ENCODE results near the gene TMEM179. TPM values are rescaled to one million over a fixed set of nuclear protein-coding genes. Genes with fewer than 3 reads are reported as not detected.

The TMEM179 gene
- total RNA-seq, 3 donors from 2014 or later (not counting 1 experiment from before 2014, with no cell fraction given) = not detected

DNA sequence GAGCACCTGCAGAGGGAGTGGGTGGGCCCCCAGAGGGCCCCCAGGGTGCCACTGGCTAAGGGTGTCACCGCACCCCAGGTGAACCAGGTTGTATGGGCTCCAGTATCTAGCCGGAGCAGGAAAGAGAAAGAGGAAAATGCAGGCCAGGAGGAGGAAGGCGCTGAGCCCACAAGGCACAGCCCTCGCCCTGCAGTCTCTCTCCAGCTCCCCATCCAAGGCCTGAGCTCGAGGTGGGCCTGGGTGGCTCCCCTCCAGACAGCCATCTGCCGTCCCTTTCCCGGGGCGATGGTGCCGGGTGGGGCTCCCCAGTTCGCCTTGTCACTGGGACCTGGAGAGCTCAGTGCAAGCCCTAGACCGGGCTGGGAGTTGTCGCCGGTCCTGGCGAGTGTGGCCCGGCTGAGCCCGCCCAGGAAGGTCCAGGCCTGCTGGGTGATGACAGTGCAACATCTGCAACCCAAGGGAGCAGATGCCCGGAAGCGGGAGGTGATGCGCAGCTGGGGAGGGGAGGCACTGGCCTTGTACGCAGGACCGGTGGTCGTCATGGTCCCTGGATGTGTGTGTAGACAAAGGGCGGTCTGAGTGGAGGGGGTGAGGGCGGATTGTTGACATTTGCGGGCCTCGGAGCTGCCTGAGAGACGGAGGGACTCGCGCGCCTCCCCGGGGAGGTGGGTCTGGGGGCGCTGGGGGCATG, 716 bp downstream of the TMEM179 start:
- no peak for DNase-seq
- peaks cover 40 to 67% of the 10 kb centered on the region in 2 donors for H3K27me3 Mint-ChIP-seq (ENCODE audit: low read depth in 2 of 2)
- 42% methylated on average over 32 of the region's 32 CpGs for WGBS (ENCODE audit: insufficient coverage)

GRCh38 chr14:104602933-104603325, 1.6 kb downstream of the TMEM179 start:
- no peaks in the 10 kb centered on the region for H3K4me1 ChIP-seq (ENCODE audit: control insufficient read depth, insufficient read depth, low read length)
- DNase-seq (no peak), ATAC-seq (no peak)
- H3K27me3 ChIP-seq (ENCODE audit: control insufficient read depth, insufficient read depth, low read length) = peaks cover 7% of the 10 kb centered on the region
- no peak for TF ChIP-seq CTCF (IDR thresholded peaks at IDR 0.05)
- no peaks in the 10 kb centered on the region for H3K36me3 Mint-ChIP-seq
- H3K9me3 ChIP-seq (ENCODE audit: control insufficient read depth, insufficient read depth, low read length) = no peaks in the 10 kb centered on the region
- no peaks in the 10 kb centered on the region for H3K9me3 Mint-ChIP-seq
- WGBS (ENCODE audit: insufficient coverage) = 82% methylated on average over 6 of the region's 7 CpGs
- H3K36me3 ChIP-seq (ENCODE audit: control insufficient read depth, insufficient read depth, low read length) = no peaks in the 10 kb centered on the region
- H3K27me3 Mint-ChIP-seq (ENCODE audit: low read depth in 2 of 2) = peaks cover 38 to 58% of the 10 kb centered on the region in 2 donors
- intact Hi-C loops (cut with micrococcal nuclease) = no loop called here
- no peak overlapping the region for H3K4me3 Mint-ChIP-seq
- no peak overlapping the region for H3K4me3 ChIP-seq (ENCODE audit: low read length)
- H3K27ac ChIP-seq (ENCODE audit: low read length) = no peak overlapping the region
- H3K27ac Mint-ChIP-seq = no peak overlapping the region
- peaks cover 0 to 18% of the 10 kb centered on the region in 2 donors for H3K4me1 Mint-ChIP-seq

More for the DNA sequence above, 716 bp downstream of the TMEM179 start:
- Mint-ChIP-seq H3K36me3 (no peaks in the 10 kb centered on the region), H3K9me3 (no peaks in the 10 kb centered on the region), H3K4me3 (no peak overlapping the region), H3K27ac (no peak overlapping the region), H3K4me1 (peaks cover 0 to 18% of the 10 kb centered on the region in 2 donors)
- intact Hi-C loops (cut with micrococcal nuclease) = no loop called here
- Histone ChIP-seq H3K36me3 (ENCODE audit: control insufficient read depth, insufficient read depth, low read length) (no peaks in the 10 kb centered on the region), H3K4me3 (ENCODE audit: low read length) (no peak overlapping the region), H3K4me1 (ENCODE audit: control insufficient read depth, insufficient read depth, low read length) (no peaks in the 10 kb centered on the region), H3K27ac (ENCODE audit: low read length) (no peak overlapping the region), H3K27me3 (ENCODE audit: control insufficient read depth, insufficient read depth, low read length) (peaks cover 7% of the 10 kb centered on the region), H3K9me3 (ENCODE audit: control insufficient read depth, insufficient read depth, low read length) (no peaks in the 10 kb centered on the region)
- ATAC-seq = no peak
- TF ChIP-seq CTCF (IDR thresholded peaks at IDR 0.05) = no peak

- Mint-ChIP-seq H3K27ac (no peak overlapping the region), H3K9me3 (no peaks in the 10 kb centered on the region), H3K27me3 (ENCODE audit: low read depth in 2 of 2) (peaks cover 33 to 53% of the 10 kb centered on the region in 2 donors), H3K4me1 (peaks cover 0 to 18% of the 10 kb centered on the region in 2 donors), H3K4me3 (no peak overlapping the region), H3K36me3 (no peaks in the 10 kb centered on the region)
- H3K9me3 ChIP-seq (ENCODE audit: control insufficient read depth, insufficient read depth, low read length) = no peaks in the 10 kb centered on the region
- H3K4me3 ChIP-seq (ENCODE audit: low read length) = no peak overlapping the region
- 80% methylated on average over 11 of the region's 11 CpGs for WGBS (ENCODE audit: insufficient coverage)
- no peaks in the 10 kb centered on the region for H3K4me1 ChIP-seq (ENCODE audit: control insufficient read depth, insufficient read depth, low read length)
- H3K36me3 ChIP-seq (ENCODE audit: control insufficient read depth, insufficient read depth, low read length) = no peaks in the 10 kb centered on the region
- DNase-seq (no peak), ATAC-seq (no peak)
- intact Hi-C loops (cut with micrococcal nuclease) = no loop called here
- no peak overlapping the region for H3K27ac ChIP-seq (ENCODE audit: low read length)
- H3K27me3 ChIP-seq (ENCODE audit: control insufficient read depth, insufficient read depth, low read length) = peaks cover 7% of the 10 kb centered on the region
- TF ChIP-seq CTCF (IDR thresholded peaks at IDR 0.05) = no peak
Observed at GRCh38 chr14:104602315-104602932, 2.1 kb downstream of the TMEM179 start.

Data from natural killer cell (primary cell).